Measurements from ENCODE around the gene GRM1.
"Not testable (repeated sequence)": the region's sequence is repeated elsewhere in the genome, so short reads cannot be mapped to it uniquely, and the experiment has no call there.

The GRM1 gene

GRCh38 chr6:146267447-146267846 lies 238.6 kb downstream of the GRM1 start:
- DNase-seq (ENCODE audit: extremely low read depth in 1 of 2, low read depth in 1 of 2) = no peak

DNA sequence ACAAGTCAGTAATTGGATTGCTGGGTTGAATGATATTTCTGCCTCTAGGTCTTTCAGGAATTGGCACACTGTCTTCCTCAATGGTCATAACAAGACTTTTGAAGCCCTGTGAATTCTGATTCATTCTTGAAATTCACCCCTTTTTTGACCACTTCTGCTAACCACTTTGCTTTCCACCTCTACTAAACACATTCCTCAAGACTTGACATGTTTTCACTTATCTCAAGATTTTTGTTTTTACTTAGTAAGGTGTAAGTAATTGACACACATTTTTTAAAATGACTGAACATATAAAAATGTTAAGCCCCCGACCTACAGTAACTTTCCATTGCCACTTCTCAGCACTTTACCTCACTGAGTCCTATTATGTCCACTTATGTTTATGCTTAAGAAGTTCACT lies 239.1 kb downstream of the GRM1 start:
- DNase-seq (ENCODE audit: extremely low read depth in 1 of 2, low read depth in 1 of 2) = no peak

DNA sequence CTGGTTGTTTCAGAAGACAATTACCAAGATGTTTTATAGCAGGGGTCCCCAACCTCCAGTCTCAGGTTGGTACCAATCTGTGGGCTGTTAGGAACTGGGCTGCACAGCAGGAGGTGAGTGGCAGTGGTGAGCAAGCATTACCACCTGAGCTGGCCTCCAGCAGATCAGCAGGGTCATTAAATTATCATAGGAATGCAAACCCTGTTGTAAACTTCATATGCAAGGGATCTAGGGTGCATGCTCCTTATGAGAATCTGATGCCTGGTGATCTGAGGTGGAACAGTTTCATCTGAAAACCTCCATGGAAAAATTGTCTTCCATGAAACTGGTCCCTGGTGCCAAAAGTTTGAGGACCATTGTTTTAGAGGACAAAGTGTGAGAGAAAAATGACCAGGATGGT lies 240.6 kb downstream of the GRM1 start:
- no peak for DNase-seq (ENCODE audit: extremely low read depth in 1 of 2, low read depth in 1 of 2)

DNA sequence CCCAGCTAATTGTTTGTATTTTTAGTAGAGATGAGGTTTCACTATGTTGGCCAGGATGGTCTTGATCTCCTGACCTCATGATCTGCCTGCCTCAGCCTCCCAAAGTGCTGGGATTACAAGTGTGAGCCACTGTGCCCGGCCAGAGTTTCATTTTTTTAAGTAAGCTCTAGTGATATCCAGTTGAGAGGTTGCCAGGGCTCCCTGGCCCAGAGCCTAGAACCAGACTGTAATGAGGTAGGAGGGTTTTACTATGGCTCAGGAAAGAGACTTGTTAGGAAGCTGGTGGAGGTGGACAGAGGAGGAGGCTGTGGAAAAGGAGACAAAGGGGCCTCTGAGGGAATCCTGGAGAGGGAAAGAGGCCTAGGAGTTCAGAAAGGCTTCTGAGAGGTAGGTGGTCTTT lies 242.3 kb downstream of the GRM1 start:
- DNase-seq (ENCODE audit: extremely low read depth in 1 of 2, low read depth in 1 of 2) = not testable (repeated sequence)

DNA sequence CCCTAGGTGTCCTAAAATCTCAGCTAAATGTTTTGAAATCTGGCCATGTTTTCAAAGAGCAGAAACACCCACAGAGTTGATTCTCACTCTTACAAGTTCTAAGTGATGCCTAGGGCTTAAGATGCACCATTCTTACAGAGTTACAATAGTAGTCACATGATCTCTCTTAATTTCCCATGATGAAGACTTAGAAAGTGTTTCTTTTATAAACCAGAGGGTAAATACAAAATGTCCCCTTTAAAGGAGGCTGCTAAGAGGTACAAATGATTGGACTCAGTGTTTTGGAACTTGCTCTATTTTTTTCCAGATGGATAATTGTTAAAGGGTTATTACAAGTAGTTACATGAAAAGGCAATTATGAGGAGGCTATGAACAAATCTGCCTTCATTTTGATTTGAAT lies 244.6 kb downstream of the GRM1 start:
- no peak for DNase-seq (ENCODE audit: extremely low read depth in 1 of 2, low read depth in 1 of 2)

DNA sequence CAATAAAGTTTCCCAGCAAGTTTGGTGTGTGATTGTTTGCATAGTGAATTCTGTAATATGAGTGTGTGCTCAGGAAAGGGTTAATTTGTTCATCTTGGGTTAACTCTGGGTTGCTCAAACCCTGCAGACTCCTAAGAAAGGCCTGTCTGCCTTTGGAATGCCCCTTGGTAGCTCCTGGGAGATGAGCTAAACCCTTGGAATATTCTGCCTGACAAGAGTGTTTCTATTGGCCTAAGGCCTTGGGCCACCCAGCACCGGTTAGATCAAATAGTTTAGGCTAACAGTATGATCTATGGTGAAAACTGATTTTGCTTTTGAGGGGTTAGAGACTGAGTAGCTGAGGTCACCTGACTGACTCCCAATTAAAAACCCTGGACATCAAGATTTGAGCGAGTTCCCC lies 248.3 kb downstream of the GRM1 start:
- no peak for DNase-seq (ENCODE audit: extremely low read depth in 1 of 2, low read depth in 1 of 2)

DNA sequence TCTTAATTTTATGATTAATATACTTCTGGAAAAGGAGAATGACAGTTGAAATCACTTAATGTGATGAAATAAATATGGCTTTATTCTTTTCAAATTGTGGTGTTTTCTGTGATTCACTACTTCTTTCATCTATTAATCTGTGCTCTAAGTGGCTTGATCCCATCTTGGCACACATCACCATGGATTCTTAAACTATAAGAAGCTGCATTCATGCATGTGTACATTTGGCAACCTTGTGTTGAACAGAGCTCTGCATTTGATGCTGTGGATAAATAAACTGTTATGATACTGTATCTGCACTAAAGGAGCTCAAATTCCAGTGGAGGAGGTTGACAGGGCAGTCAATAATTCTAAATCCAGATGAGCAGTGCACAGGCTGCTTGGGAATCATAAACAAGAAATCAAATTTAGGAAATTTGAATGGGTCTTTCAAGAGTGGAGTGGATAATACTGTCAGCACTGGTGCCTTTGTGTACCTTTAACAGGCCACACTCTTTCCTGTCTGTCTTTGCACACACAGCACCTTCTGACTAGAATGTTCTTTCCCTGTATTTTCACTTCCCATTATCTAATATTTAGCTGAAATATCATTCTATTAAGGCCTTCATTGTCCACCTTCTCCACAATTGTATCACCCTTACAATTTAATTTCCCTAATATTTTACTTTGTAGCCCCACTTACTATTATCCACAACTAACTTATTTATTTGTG lies 252.9 kb downstream of the GRM1 start:
- DNase-seq (ENCODE audit: extremely low read depth in 1 of 2, low read depth in 1 of 2) = no peak

DNA sequence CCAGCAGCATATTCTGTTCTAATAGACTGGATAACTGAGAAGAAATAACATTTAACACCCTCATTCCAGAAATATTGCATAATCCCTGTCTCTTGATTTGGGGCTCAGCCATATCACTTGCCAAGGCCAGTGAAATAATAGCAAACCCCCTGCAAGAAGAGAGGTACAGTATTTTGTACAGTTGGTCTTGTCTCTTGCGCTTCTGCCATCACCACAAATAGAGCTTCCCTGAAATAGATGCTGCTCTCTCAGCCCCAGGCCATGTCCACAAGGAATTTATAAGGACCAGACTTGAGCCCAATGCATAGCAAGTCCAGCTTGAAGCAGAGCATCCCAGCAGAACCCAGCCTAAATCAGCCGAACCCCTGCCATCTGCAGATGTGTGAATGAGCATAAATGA lies 254.0 kb downstream of the GRM1 start:
- no peak for DNase-seq (ENCODE audit: extremely low read depth in 1 of 2, low read depth in 1 of 2)

DNA sequence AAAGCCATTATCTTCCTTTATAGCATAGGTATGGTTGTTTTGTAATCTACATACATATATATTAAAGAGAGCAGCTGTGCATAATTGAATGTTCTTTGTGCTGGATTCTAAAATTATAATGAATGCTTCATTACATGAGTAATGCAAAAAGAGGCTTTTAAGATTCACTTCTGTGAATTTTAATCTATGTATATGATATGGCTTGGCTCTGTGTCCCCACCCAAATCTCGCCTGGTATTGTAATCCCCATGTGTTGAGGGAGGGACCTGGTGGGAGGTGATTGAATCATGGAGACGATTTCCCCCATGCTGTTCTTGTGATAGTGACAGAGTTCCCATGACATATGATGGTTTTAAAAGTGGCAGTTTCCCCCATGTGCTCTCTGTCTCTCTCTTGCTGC lies 255.4 kb downstream of the GRM1 start:
- no peak for DNase-seq (ENCODE audit: extremely low read depth in 1 of 2, low read depth in 1 of 2)

DNA sequence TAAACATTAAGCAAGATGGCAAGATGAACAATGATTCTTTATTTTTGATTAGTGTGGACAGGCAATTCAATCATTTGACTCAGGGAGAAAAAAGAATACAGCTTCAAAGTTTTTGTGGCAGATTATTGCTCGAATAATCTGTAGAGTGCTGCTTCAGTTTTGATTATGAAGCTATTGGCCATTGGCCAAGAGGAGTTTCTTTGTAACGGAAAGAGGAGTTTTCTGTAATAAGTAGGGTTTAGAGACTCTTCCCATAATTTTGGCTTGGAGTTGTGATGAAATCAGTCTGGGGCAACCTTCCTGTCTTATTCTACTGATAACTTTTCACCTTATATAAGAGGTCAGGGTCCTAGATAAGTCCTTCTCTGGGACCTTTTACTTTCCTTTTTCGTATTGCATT lies 258.1 kb downstream of the GRM1 start:
- DNase-seq (ENCODE audit: extremely low read depth in 1 of 2, low read depth in 1 of 2) = no peak

GRCh38 chr6:146287691-146288369 lies 259.0 kb downstream of the GRM1 start:
- no peak for DNase-seq (ENCODE audit: extremely low read depth in 1 of 2, low read depth in 1 of 2)

GRCh38 chr6:146289816-146290588 lies 261.1 kb downstream of the GRM1 start:
- DNase-seq (ENCODE audit: extremely low read depth in 1 of 2, low read depth in 1 of 2) = no peak

- no peak for DNase-seq (ENCODE audit: extremely low read depth in 1 of 2, low read depth in 1 of 2)
These were observed 261.7 kb downstream of the GRM1 start for GRCh38 chr6:146290589-146290901.

DNA sequence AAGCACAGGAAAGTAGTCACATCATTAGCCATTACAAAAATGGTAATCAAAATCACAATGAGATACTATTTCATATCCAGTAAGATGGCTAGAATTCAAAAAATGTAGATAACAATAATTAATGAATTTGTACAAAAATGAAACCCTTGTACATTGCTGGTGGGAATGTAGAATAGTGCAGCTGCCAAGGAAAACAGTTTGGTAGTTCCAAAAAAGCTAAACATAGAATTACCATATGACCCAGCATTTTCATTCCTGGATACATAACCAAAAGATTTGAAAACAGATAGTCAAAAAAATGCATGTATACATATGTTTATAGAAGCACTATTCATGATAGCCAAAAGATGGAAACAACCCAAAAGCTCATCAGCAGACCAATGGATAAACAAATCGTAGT lies 263.6 kb downstream of the GRM1 start:
- no peak for DNase-seq (ENCODE audit: extremely low read depth in 1 of 2, low read depth in 1 of 2)

- DNase-seq (ENCODE audit: extremely low read depth in 1 of 2, low read depth in 1 of 2) = no peak
These were observed 266.8 kb downstream of the GRM1 start for GRCh38 chr6:146295695-146296094.

DNA sequence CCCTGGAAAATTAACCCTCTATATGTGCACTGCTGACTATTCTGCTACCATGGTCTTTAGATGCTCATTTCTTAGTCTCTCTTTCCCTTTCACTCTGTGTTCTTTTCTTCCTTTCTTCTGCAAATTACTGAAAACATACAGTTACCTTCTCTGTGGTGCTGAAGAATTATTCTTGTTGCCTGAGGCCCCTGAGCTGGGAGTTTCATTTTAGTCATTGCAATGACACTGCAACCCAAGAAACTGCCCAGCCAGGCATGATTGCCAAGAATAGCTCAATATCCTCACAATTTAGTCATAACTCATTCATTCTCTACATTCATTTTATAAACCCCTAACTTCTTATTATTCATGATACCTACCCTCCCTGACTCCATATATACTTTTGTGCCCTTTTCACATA lies 269.0 kb downstream of the GRM1 start:
- DNase-seq (ENCODE audit: extremely low read depth in 1 of 2, low read depth in 1 of 2) = no peak

- no peak for DNase-seq (ENCODE audit: extremely low read depth in 1 of 2, low read depth in 1 of 2)
These were observed 271.7 kb downstream of the GRM1 start for GRCh38 chr6:146300521-146300920.

- DNase-seq (ENCODE audit: extremely low read depth in 1 of 2, low read depth in 1 of 2) = no peak
These were observed 272.9 kb downstream of the GRM1 start for GRCh38 chr6:146301764-146302163.

DNA sequence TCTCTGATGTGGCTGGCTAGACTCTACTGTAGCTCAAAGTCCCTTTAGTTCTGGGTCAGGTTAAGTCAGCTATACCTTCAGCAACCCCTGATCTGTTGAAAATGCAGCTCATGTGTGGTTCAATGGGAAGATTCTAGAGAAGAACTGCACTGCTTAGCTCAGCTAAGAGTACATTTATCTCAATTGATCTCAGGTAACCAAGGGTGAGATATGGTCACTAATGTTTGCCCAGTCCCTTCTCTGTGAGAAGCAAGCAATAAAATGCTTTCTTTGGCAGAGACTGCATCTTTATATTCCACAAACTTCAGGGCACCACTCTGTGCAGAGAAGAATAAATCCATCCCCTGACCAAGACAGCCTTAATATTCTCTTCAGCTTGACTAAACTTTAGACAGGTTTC lies 274.1 kb downstream of the GRM1 start:
- no peak for DNase-seq (ENCODE audit: extremely low read depth in 1 of 2, low read depth in 1 of 2)

- no peak for DNase-seq (ENCODE audit: extremely low read depth in 1 of 2, low read depth in 1 of 2)
These were observed 275.3 kb downstream of the GRM1 start for GRCh38 chr6:146304181-146304580.

GRCh38 chr6:146305092-146305491 lies 276.2 kb downstream of the GRM1 start:
- DNase-seq (ENCODE audit: extremely low read depth in 1 of 2, low read depth in 1 of 2) = no peak

DNA sequence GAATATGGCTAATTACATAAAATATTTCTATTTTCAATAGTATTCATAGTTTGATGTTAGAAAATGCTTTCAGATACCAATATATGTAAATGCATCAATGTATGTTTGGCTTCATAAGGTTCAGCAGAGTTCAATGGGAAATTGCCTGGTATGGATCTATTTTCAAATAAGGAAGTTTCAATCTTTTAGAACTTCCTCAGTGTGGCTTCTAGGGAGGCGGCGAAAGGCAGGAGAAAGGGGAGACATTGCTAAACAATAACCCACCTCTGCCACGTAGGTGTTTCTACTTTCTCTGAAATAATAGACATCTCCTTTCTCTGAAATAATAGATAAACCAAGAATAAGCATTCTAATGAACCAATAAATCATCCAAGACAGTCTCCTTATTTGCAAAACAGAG lies 277.1 kb downstream of the GRM1 start:
- no peak for DNase-seq (ENCODE audit: extremely low read depth in 1 of 2, low read depth in 1 of 2)
